ENCODE measurements around the gene PROK1.

The PROK1 gene

GRCh38 chr1:110490791-110491451 is 40.0 kb downstream of the PROK1 start:
- no peak for DNase-seq

GRCh38 chr1:110492573-110492972 is 41.6 kb downstream of the PROK1 start:
- DNase-seq: peak in 1 of 2 experiments; percentile 25

DNA sequence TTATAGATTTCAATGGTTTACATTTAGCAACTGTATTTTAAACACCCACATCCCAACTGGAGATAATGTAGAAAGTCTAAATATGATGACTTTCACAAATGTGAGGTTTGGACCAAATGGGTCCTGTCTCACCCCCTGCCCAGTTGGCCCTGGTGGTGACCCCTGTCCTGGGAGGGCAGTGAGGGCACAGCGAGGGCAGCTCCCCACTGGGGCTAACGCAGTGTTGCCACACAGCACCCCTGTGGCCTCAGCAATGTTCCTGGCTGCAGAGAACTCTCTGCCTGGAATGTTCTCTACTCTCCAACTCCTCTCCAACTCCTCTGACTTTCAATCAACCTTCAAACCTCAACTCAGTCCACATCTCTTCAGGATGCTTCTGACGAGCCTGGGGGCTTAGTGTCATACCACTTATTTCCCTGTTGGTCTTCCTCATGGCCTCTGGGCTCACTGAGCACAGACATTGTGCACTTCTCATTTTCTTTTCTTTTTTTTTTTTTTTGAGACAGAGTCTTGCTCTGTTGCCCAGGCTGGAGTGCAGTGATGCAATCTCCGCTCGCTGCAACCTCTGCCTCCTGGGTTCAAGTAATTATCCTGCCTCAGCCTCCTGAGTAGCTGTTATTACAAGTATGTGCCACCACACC is 42.2 kb downstream of the PROK1 start:
- no peak for DNase-seq

GRCh38 chr1:110494036-110494435 is 43.1 kb downstream of the PROK1 start:
- no peak for DNase-seq

DNA sequence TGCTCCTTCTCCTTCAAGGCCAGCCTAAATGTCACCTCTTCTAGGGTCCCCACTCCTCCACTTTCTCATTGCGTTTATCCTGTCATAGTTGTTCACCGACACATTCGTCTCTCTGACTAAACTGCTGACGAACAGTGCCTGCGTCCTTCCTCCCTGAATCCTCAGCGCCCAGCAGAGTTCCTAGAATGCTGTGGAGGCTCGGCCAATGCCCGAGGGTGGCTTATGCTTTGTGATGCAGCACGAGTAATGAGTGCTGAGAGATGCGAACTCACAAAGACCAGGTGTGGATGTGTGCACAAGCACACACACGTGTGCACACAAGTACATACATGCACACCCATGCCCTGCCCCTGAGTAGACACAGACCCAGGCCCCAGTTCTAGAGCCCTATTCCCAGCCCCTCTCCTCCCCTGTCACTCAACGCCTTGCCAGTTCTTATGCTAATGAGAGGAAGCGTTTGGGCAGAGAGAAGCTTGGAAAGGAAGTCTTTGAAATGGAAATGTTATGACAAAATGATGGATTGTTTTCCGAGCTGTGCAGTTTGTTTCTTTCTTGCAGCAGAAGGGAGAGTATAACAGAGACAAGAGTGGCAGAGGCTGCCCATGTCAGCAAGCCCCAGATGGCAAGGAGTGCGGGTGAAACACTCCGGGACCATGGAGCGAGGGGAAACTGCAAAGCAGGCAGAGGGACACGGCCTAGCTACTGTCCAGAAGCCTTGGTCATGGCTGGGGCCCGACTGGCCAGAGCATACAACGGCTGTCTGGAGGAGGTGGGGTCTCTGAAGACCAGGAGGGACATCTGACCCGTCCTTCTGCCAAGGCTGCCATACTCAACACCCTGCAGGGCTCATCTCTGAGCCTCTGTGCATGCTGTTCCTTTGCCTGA is 43.8 kb downstream of the PROK1 start:
- no peak for DNase-seq

DNA sequence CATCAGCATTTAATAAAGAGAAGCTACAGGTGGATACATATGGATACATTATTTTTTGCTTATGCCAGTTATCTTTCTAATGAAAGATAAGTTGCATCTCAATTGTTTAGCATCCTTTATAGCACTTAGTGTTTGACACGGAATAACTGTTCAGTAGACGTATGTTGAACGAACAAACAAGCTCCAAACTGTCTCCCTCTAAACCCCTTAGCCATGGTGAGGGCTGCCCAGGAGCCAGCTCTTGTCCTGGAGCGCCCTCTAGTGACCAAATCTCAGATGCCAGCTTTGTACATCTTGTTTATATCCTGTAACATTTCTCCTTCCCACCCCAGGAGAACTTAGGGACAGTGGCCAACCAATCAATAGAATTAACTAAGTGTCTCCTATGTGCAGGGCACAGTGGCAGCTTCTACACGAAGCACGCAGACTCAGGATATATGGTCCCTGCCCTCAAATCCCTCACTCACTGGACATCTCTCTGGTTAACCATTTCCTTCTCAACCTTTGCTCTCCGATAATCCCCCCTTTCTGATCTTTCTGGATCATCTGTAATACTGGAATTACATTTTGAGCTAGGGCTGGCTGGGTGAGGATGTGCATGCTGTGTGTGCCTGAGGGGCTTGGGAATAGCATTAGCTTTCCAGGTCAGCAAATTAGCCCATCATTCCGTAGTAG is 45.1 kb downstream of the PROK1 start:
- peak in 1 of 2 experiments; percentile 66 for DNase-seq

GRCh38 chr1:110498270-110498669 is 47.3 kb downstream of the PROK1 start:
- DNase-seq: no peak

GRCh38 chr1:110501488-110502132 is 50.7 kb downstream of the PROK1 start:
- DNase-seq: no peak

GRCh38 chr1:110502402-110503151 is 51.6 kb downstream of the PROK1 start:
- DNase-seq: no peak

- DNase-seq: no peak
Measured at GRCh38 chr1:110503471-110503870, 52.5 kb downstream of the PROK1 start.

DNA sequence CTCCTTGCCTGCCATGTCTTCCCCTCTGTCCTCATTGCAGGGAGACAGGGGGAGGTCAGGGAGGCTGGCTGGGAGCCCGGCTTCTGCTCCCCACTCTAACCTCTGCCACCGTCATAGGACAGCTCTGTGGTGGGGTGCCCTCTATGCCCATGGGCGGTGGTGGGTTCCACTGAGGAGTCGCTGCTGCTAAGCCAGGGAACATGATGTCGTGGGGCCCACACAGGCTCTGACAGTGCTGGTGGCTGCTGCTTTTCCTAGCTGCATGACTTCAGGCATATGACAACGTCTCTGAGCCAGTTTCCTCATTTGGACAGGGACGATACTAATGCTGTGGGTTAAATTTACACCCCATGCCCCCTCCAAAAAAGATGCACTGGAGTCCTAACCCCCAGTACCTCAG is 53.3 kb downstream of the PROK1 start:
- no peak for DNase-seq

DNA sequence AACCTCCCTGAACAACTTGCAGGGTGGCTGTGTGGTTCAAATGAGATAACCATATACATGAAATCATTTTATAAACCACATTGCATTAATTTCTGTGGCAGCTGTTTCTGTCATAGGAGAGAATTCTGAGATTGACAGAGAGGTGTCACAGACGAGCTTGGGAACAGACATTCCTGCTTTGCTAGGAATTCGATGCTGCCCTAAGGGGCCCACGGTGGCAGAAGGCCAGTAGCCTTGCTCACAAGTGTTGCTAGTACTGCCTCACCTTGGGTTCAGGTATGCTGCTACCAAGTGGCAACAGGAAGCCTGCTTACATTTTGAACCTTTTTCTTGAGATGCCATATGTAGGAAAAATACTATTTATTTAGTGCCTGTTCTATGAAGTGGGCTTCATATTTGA is 54.6 kb downstream of the PROK1 start:
- DNase-seq: no peak

- no peak for DNase-seq
Measured at GRCh38 chr1:110506541-110506940, 55.6 kb downstream of the PROK1 start.
